ENCODE data around the gene MED29.

DNA sequence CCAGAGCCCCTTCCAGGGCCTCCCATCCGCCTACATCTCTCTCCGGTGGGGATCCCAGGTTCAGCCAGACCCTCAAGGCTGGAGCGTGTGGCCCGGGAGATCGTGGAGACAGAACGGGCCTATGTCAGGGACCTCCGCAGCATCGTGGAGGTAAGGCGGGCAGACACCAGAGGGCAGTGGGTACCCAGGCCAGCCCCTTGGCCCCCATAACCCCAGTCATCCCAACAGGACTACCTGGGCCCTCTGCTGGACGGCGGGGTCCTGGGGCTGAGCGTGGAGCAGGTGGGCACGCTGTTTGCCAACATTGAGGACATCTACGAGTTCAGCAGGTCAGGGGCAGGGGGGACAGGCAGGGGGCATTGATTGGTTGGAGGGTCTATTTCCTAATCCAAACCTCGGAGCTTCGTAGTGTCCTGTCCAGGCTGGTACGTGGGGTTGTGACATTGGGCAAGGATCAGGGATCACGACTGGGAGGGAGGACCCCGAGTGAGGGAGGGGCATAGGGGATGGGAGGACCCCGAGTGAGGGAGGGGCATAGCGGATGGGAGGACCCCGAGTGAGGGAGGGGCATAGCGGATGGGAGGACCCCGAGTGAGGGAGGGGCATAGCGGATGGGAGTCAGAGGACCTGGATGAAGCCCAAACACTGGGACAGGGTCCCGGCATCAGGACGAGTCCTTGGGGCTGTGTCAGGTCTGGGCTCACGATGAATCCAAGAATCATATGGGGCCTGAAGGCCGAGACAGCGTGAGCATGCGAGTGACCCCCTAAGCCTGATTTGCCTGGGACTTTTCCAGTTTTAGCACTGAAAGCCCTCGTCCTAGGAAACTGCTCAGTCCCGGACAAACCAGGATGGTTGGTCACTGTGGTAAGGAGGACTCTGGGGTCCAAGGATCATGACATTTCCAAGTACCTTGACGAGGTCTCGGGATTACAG, 24.2 kb downstream of the MED29 start:
- TF ChIP-seq CTCF (conservative IDR thresholded peaks at IDR 0.05; ENCODE audit: low read depth, low read length) (no peak), EZH2 (IDR thresholded peaks at IDR 0.05; ENCODE audit: low read length, unreplicated experiment) (no peak), EZH2phosphoT487 (IDR thresholded peaks at IDR 0.05; ENCODE audit: borderline replicate concordance, low read length) (no peak)

Measured in PC-3 (cell line).